HepG2 (cell line): Measurements from ENCODE around the gene SMIM14. TPM values are rescaled to one million over a fixed set of nuclear protein-coding genes. Genes with fewer than 3 reads are reported as not detected.
A peak's percentile ranks its signal among the peaks of the same experiment; 100 is the strongest.

ENCODE experiments used
- ATF7-NPFF ChIP-seq: sonication (generic); formaldehyde crosslinking; IDR thresholded peaks from 2 replicates; pipeline ENCODE4 v1.8.1; 2023; ENCODE audit warnings: mild to moderate bottlenecking, low read depth, missing genetic modification reagents, moderate library complexity
- CEBPB ChIP-seq: IDR thresholded peaks from 2 replicates; pipeline ENCODE4 v1.6.1; 2011; ENCODE audit warnings: low read depth, low read length, improper control_type of control experiment, borderline replicate concordance
- HNRNPUL1 ChIP-seq: fragments of 200-400 bp; formaldehyde crosslinking; IDR thresholded peaks from 2 replicates; pipeline ENCODE4 v1.6.1; 2017; ENCODE audit warnings: low read depth, mild to moderate bottlenecking, low read length, moderate library complexity
- IKZF1 ChIP-seq: fragments of 450-650 bp; IDR thresholded peaks from 2 replicates; pipeline ENCODE4 v1.7.1; 2016
- IRF2 ChIP-seq: IDR thresholded peaks from 2 replicates; pipeline ENCODE4 v1.6.1; 2018; ENCODE audit warnings: missing genetic modification reagents, missing compliant biosample characterization
- MAF1 ChIP-seq: sonication (generic); formaldehyde crosslinking; IDR thresholded peaks from 2 replicates; pipeline ENCODE4 v1.5.0; 2020; ENCODE audit warnings: missing genetic modification reagents, borderline replicate concordance
- MEIS2 ChIP-seq: sonication (generic); formaldehyde crosslinking; IDR thresholded peaks from 2 replicates; pipeline ENCODE4 v1.9.0; 2021; ENCODE audit warnings: mild to moderate bottlenecking, missing genetic modification reagents
- MXD3 ChIP-seq: IDR thresholded peaks from 2 replicates; pipeline ENCODE4 v1.6.1; 2016; ENCODE audit warnings: mild to moderate bottlenecking, missing biosample characterization, missing genetic modification reagents
- NFATC3 ChIP-seq: sonication (generic); formaldehyde crosslinking; IDR thresholded peaks from 2 replicates; pipeline ENCODE4 v1.5.1; 2020; ENCODE audit warnings: mild to moderate bottlenecking, missing genetic modification reagents
- NFIB ChIP-seq: sonication (generic); formaldehyde crosslinking; IDR thresholded peaks from 2 replicates; pipeline ENCODE4 v1.9.0; 2021; ENCODE audit warnings: missing genetic modification reagents, mild to moderate bottlenecking, borderline replicate concordance
- NR3C1 ChIP-seq: sonication (generic); formaldehyde crosslinking; IDR thresholded peaks from 2 replicates; pipeline ENCODE4 v1.4.0; 2020; ENCODE audit warnings: missing genetic modification reagents
- RFX3 ChIP-seq: IDR thresholded peaks from 2 replicates; pipeline ENCODE4 v1.6.1; 2016; ENCODE audit warnings: missing biosample characterization, missing genetic modification reagents
- RXRA ChIP-seq: sonication (generic); formaldehyde crosslinking; IDR thresholded peaks from 2 replicates; pipeline ENCODE4 v1.5.1; 2020; ENCODE audit warnings: missing genetic modification reagents
- SAFB2 ChIP-seq: sonication (generic); formaldehyde crosslinking; IDR thresholded peaks from 2 replicates; pipeline ENCODE4 v1.5.1; 2020; ENCODE audit warnings: missing genetic modification reagents, low read depth, mild to moderate bottlenecking, borderline replicate concordance
- SIX1 ChIP-seq: sonication (generic); formaldehyde crosslinking; IDR thresholded peaks from 2 replicates; pipeline ENCODE4 v1.4.0; 2020; ENCODE audit warnings: missing genetic modification reagents, borderline replicate concordance
- TIGD3 ChIP-seq: sonication (generic); formaldehyde crosslinking; IDR thresholded peaks from 2 replicates; pipeline ENCODE4 v1.5.1; 2020; ENCODE audit warnings: mild to moderate bottlenecking, missing genetic modification reagents, borderline replicate concordance
- USF2 ChIP-seq, 2 experiments: sonication (generic) in 1 of 2; formaldehyde crosslinking in 1 of 2; IDR thresholded peaks; 2 replicates each; pipeline versions ENCODE4 v1.5.1 to v1.6.1; 2011 to 2020; ENCODE audit warnings: borderline replicate concordance in 1 of 2, low read depth in 1 of 2, low read length in 1 of 2, mild to moderate bottlenecking in 1 of 2, missing genetic modification reagents in 1 of 2, moderate library complexity in 1 of 2
- WIZ ChIP-seq: sonication (generic); formaldehyde crosslinking; IDR thresholded peaks from 2 replicates; pipeline ENCODE4 v1.5.1; 2020; ENCODE audit warnings: mild to moderate bottlenecking, missing genetic modification reagents
- ZBTB1 ChIP-seq: sonication (generic); formaldehyde crosslinking; IDR thresholded peaks from 2 replicates; pipeline ENCODE4 v1.4.0; 2020; ENCODE audit warnings: missing genetic modification reagents, borderline replicate concordance
- ZBTB42 ChIP-seq: sonication (generic); formaldehyde crosslinking; IDR thresholded peaks from 2 replicates; pipeline ENCODE4 v1.5.0; 2020; ENCODE audit warnings: mild to moderate bottlenecking, missing genetic modification reagents
- ZNF234 ChIP-seq: sonication (generic); formaldehyde crosslinking; conservative IDR thresholded peaks from 2 replicates; pipeline ENCODE4 v1.5.1; 2020; ENCODE audit warnings: mild to moderate bottlenecking, missing genetic modification reagents
- ZNF263 ChIP-seq: sonication (generic); formaldehyde crosslinking; IDR thresholded peaks from 2 replicates; pipeline ENCODE4 v1.4.0; 2020; ENCODE audit warnings: missing genetic modification reagents
- ZNF331 ChIP-seq: sonication (generic); formaldehyde crosslinking; IDR thresholded peaks from 2 replicates; pipeline ENCODE4 v1.4.0; 2020; ENCODE audit warnings: missing genetic modification reagents
- ZNF432 ChIP-seq: sonication (generic); formaldehyde crosslinking; IDR thresholded peaks from 2 replicates; pipeline ENCODE4 v1.5.0; 2020; ENCODE audit warnings: missing genetic modification reagents, mild to moderate bottlenecking, borderline replicate concordance
- ZNF44 ChIP-seq: sonication (generic); formaldehyde crosslinking; IDR thresholded peaks from 2 replicates; pipeline ENCODE4 v1.5.1; 2020; ENCODE audit warnings: mild to moderate bottlenecking, missing genetic modification reagents
- ZNF570 ChIP-seq: sonication (generic); formaldehyde crosslinking; IDR thresholded peaks from 2 replicates; pipeline ENCODE4 v1.4.0; 2020; ENCODE audit warnings: mild to moderate bottlenecking, missing genetic modification reagents, borderline replicate concordance
- ZNF83 ChIP-seq: sonication (generic); formaldehyde crosslinking; IDR thresholded peaks from 2 replicates; pipeline ENCODE4 v1.4.0; 2020; ENCODE audit warnings: missing genetic modification reagents, mild to moderate bottlenecking, borderline replicate concordance
- polyA plus RNA-seq, 8 experiments: library from polyadenylated mRNA; depleted of rRNA in 3 of 8; stranded (reverse) in 7 of 8; unstranded in 1 of 8; fragments of >200 nt; fragmentation: Illumina TruSeq in 4 of 8; extraction: Trizol in 4 of 8; gene quantifications; 2 replicates each; pipeline versions ENCODE4 v1.2.1 to v1.2.3, GENCODE V29; 2011 to 2016; ENCODE audit warnings: low read depth in 4 of 8, missing spikeins in 1 of 8, mixed read lengths in 1 of 8; ENCODE audit not compliant: insufficient read depth in 1 of 8
- total RNA-seq, 5 experiments: library from RNA; depleted of rRNA; stranded (reverse); fragments of >200 nt; fragmentation: Illumina TruSeq; extraction: Trizol; gene quantifications; 2 replicates each; pipeline ENCODE4 v1.2.3, GENCODE V29; 2016; ENCODE audit warnings: low read depth in 1 of 5

Gene SMIM14
- total and polyA plus RNA-seq, 2 of the 13 experiments (the other 11 are each of a cell fraction or from before 2014, with no cell fraction given), result 16.3 to 28.1 TPM

- peak; percentile 40; the same call in 1 of the 2 replicates for TF ChIP-seq ZNF263 (CRISPR knock-in tag)
- TF ChIP-seq ZNF234 (CRISPR knock-in tag), result 0 out of 2 replicates have a peak, but pooled peaks have one; percentile 47
- TF ChIP-seq IRF2 (CRISPR knock-in tag), result peak; percentile 80; the same call in 1 of the 2 replicates
- peak; percentile 70; the same call in 1 of the 2 replicates for TF ChIP-seq ZNF44 (CRISPR knock-in tag)
- TF ChIP-seq NFATC3 (CRISPR knock-in tag), result 0 out of 2 replicates have a peak, but pooled peaks have one; percentile 23
- TF ChIP-seq MXD3 (CRISPR knock-in tag), result peak; percentile 64; the same call in 1 of the 2 replicates
- TF ChIP-seq ZNF570 (CRISPR knock-in tag), result no peak
- TF ChIP-seq SIX1 (CRISPR knock-in tag), result no peak; the same call in 1 of the 2 replicates
- TF ChIP-seq HNRNPUL1, result no peak
- no peak for TF ChIP-seq USF2 (IDR thresholded peaks at IDR 0.05; ENCODE audit: low read depth, low read length)
- peak; percentile 27; the same call in 1 of the 2 replicates for TF ChIP-seq USF2 (CRISPR knock-in tag; IDR thresholded peaks at IDR 0.05; ENCODE audit: borderline replicate concordance)
- TF ChIP-seq MEIS2 (CRISPR knock-in tag), result peak; percentile 89
- no peak for TF ChIP-seq NFIB (CRISPR knock-in tag)
- peak; percentile 98 for TF ChIP-seq CEBPB
- 0 out of 2 replicates have a peak, but pooled peaks have one; percentile 27 for TF ChIP-seq MAF1 (CRISPR knock-in tag)
- no peak for TF ChIP-seq NR3C1 (CRISPR knock-in tag)
- no peak; the same call in none of the 2 replicates for TF ChIP-seq RXRA (CRISPR knock-in tag)
- no peak for TF ChIP-seq ZBTB42 (CRISPR knock-in tag)
- no peak; the same call in 1 of the 2 replicates for TF ChIP-seq WIZ (CRISPR knock-in tag)
- TF ChIP-seq ATF7-NPFF (CRISPR knock-in tag), result peak; percentile 80
- no peak for TF ChIP-seq ZBTB1
- TF ChIP-seq RFX3 (CRISPR knock-in tag), result no peak
- no peak; the same call in 1 of the 2 replicates for TF ChIP-seq SAFB2 (CRISPR knock-in tag)
- TF ChIP-seq IKZF1, result no peak
- no peak for TF ChIP-seq ZNF83 (CRISPR knock-in tag)
- TF ChIP-seq TIGD3 (CRISPR knock-in tag), result no peak
- TF ChIP-seq ZNF331 (CRISPR knock-in tag), result peak; percentile 70
- no peak for TF ChIP-seq ZNF432
Observed at GRCh38 chr4:39638354-39639239, at the start of gene SMIM14 (continued).
